Keratinocyte (primary cell): ENCODE data around the gene USP33.

ENCODE experiments used
- CTCF ChIP-seq, 3 experiments: IDR thresholded peaks in 1 of 3; conservative IDR thresholded peaks in 1 of 3; optimal IDR thresholded peaks in 1 of 3; 2 replicates in 2 of 3; 3 replicates in 1 of 3; pipeline versions ENCODE3 to v1.5.1; 2011; ENCODE audit warnings: low read length in 3 of 3, mild to moderate bottlenecking in 3 of 3, moderate library complexity in 2 of 3, control low read depth in 1 of 3, inconsistent platforms in 1 of 3; ENCODE audit not compliant: insufficient read depth in 2 of 3; ENCODE audit errors: extremely low read depth in 1 of 3
- EZH2 ChIP-seq: IDR thresholded peaks from one replicate; pipeline ENCODE4 v1.6.1; 2012; ENCODE audit warnings: inconsistent platforms, mild to moderate bottlenecking, low read length, moderate library complexity

- TF ChIP-seq CTCF (optimal IDR thresholded peaks at IDR 0.05 in 1 of 3, IDR thresholded peaks at IDR 0.05 in 1 of 3, conservative IDR thresholded peaks at IDR 0.05 in 1 of 3; ENCODE audit: extremely low read depth in 1 of 3, insufficient read depth in 2 of 3, low read length in 3 of 3) (no peak), EZH2 (no peak)
Observed at GRCh38 chr1:77659879-77660593, 99.6 kb downstream of the USP33 start.
